NCI-H2029 (cell line): ENCODE measurements around the gene ARHGEF26.

Experiments
- DNase-seq: peaks from one replicate; lab custom pipeline; 2025; lab: John Stamatoyannopoulos, UW

Gene ARHGEF26

DNA sequence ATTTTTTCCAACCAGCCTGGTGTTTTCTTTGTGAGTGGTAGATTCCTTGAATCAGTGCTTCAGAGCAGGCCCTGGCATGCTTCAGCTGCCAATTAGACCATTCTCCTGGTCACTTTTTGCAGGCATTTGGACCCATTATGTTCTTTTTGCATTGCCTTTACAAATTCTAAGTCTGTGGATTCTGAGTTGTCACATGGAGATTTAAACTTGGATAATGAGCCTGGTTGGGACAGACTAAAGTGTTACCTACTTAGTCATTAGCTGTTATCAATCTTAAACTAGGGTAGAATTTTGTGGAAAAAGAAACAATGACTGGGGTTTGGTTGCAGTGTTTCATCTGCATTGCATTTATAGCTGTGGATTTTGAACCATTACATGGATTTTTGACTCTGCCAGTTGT lies 40.6 kb downstream of the ARHGEF26 start:
- DNase-seq: no peak

DNA sequence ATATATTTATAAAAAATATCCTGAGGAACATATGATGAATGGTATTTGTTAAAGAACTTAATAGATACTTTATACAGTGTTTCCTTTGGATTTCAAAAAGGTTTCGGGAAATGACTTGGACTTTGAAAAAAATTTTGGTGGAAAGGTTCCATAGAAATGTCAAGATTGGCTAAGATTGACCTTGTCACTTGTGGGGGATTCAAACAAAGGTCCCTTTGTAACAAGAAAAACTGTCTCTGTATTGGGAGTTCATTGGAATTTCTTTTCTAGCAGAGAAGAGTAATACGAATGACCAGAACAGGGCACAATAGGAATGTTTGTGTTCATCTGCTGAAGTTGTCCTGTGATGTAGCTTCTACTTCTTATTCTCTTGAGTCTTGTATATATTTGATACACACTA lies 43.2 kb downstream of the ARHGEF26 start:
- DNase-seq: no peak

GRCh38 chr3:154168998-154169795 lies 48.0 kb downstream of the ARHGEF26 start:
- no peak for DNase-seq

GRCh38 chr3:154169796-154170110 lies 48.6 kb downstream of the ARHGEF26 start:
- no peak for DNase-seq

- no peak for DNase-seq
Observed at GRCh38 chr3:154170300-154170699, 49.1 kb downstream of the ARHGEF26 start.

DNA sequence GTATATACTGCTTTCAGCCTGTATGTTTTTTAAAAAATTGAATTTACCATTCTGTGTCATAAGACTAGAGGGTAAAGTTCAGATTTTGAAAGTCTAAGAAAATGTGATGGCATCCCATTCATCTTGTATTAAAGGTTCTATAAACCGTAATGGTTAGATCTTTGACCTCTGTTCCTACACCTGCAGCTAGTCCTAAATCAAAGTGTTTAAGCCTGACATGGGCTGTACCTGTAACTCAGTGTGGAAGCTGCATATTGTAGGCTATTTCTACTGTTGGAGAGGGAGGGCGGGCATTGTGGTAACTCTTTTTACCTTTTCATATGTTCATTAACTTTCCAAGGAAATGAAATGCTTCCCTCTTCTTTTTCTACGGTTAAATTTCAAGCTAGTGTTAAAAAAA lies 53.9 kb downstream of the ARHGEF26 start:
- DNase-seq: no peak

DNA sequence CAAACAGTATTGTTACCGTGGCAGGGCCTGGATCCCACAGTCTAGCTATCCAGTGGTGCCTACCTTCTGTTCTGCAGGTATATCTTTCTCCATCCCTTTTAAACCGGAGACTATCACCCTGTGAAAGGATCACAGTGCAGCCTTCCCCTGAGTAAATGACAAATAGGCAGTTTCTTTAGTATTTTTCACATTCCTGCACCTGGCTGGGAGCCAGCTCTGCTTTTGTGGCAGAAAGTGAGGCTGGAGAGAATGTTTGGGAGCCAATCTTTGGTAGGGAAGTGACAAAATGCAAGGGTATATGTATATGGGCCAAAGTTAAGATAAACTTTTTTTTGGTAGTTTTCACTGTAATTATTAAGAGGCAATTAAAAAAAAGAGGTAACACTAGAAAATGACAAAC lies 54.8 kb downstream of the ARHGEF26 start:
- DNase-seq: no peak

DNA sequence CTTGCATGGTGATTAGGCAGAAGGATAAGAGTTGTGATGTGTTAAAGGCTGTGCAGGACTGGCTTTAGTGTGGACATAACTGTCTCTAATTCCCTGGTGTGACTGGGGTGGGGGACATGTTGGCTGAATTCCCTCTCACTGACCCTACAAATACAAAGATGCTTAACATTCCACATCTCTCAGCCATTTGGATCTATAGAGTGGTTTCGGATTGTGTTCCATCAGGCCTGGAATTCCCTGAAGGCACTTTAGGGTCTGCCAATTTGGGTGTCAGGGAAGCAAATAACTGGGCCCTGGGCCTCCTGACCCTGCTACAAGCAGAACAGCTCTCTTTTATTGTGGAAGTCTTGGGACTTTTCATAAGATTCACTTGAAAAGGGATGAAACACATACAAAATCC lies 56.2 kb downstream of the ARHGEF26 start:
- DNase-seq: no peak

GRCh38 chr3:154178172-154178571 lies 57.0 kb downstream of the ARHGEF26 start:
- no peak for DNase-seq

GRCh38 chr3:154180836-154181691 lies 59.9 kb downstream of the ARHGEF26 start:
- no peak for DNase-seq

DNA sequence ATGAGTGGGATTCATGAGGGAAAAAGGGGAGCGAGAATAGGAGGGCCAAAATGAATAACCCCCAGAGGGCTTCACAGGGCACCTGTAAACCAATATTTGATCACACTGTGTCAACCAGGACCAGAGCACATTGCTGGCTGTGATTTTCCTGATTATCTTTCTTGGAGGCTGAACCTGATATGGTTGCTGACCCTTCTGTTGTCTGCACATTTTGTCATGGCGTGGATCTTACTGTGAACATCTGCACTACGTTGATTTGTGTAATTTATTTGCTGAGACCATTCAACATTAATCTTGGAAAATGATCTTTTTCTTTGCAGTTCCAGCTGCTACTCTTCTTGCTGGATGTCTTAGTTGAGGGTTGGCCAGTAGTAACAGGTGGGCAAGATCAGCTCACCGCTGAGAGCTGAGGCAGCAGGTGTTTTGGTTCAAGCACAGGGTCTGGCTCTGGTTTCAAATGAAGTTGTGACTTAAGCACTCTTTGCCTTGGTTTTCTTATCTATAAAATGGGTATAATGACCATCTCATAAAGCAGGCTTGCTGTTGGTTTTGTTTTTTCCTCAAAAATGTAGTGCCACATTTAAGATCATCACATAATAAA lies 61.2 kb downstream of the ARHGEF26 start:
- no peak for DNase-seq

DNA sequence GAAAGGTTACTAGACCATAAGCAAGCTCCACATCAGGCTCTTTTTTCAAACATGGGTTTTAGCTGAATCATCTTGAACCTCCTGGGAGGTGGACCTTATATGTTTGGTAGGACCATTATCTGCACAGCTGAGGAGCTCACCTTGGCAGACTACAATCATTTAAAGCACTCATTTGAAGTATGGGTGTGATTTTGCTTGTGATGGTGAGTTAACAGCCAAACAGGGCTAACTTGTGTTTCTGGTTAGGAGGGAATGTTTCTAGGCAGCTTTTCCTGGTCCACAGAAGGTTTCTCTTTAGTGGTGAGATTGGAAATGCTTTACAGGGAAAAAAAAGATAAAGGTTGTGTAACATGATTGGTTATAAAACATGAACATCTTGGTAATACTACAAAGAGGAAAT lies 61.8 kb downstream of the ARHGEF26 start:
- DNase-seq: no peak

DNA sequence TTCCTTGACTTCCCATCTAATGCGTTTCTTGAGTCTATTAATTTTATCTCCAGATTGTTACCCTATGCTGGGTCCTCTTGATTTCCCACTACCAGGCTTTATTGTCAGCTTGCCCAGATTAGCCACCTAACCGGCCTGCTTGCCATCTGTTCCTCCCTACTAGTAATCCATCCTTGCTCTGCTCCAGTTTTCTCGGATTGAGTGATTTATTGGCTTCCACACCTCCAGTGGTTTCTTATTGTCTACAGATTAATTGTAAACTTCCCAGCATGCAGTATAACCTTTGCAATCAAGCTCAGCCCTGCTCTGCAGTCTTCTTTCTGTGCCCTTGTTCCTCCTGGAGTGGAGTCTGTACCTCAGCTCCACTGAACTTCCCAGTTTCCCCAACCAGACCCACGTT lies 63.4 kb downstream of the ARHGEF26 start:
- DNase-seq: no peak

DNA sequence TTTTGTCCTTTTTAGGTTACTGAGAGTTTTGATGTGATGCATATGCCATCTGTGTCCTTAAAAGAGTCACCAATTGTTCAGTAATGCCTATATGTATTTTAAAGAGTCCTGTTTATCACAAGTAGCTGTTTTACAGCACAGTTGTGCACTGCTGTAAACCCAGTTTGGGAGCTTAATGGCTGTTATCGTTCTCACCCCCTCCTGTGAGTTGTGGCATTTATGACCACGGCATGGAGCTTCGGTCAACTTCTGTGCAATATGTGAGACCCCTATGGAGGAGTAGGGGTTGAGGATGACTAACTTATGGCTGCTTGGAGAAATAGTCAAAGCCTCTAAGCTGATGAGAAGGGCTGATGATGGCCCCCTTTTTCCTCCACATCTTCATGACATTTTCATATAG lies 67.2 kb downstream of the ARHGEF26 start:
- no peak for DNase-seq

DNA sequence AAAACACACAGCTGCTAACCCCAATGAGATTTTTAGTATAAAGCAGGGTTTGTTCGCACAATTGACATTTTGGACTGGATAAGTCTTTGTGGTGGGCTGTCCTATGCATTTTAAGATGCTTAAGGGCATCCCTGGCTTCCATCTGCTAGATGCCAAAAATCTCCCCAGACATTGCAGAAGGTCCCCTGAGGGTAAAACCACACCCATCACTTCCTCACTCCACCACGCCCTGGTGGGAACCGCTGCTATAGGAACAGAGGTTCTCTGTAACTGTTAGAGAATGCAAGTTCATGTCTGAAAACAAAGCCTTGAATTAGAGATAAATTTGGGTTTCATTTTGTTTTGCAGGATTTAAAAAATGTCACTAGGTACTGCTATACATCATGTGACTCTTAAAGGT lies 67.7 kb downstream of the ARHGEF26 start:
- no peak for DNase-seq

DNA sequence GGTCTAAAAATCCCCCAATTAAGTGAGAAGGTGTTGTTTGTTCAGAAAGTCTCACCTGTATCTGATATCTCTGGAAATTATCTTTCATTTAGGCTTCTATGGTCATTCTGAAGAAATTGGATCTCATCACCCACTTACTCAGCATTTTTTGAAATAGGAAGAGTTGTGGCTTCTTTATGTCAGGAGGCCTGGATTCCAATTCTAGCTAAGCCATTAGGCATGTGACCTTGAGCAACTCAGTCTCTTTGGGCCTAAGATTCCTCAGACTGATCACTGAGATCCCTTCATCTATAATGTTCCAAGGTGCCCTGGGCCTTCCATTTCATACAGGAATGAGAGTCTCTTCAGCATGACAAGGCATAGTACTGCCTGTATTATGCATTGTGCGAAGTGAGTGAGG lies 70.3 kb downstream of the ARHGEF26 start:
- no peak for DNase-seq

- no peak for DNase-seq
Observed at GRCh38 chr3:154192225-154192624, 71.0 kb downstream of the ARHGEF26 start.

GRCh38 chr3:154193000-154193615 lies 71.9 kb downstream of the ARHGEF26 start:
- DNase-seq: no peak

- DNase-seq: no peak
Observed at GRCh38 chr3:154194877-154195276, 73.7 kb downstream of the ARHGEF26 start.

- DNase-seq: no peak
Observed at GRCh38 chr3:154195620-154196356, 74.6 kb downstream of the ARHGEF26 start.

DNA sequence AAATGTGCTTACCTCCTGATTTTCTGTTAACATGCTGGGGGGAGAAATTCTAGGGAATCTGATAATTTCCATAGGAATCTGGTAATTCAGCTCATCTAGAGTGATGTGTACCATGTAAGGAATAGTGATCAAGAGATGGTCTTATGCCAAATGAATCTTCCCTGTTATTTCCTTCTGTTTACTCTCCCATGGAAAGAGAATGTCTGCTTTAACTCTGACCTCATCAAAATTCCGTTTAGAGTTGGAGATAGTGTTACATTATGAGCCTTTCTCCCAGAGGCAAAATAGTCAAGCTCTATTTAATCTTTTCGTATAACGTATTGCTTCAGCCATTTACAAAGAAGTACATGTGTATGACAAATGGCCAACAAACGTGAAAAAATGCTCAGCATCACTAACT lies 76.6 kb downstream of the ARHGEF26 start:
- no peak for DNase-seq

GRCh38 chr3:154209499-154209898 lies 88.3 kb downstream of the ARHGEF26 start:
- DNase-seq: no peak
